HEK293 (cell line): ENCODE results near the gene CMKLR1.

Experiments
- CTCF ChIA-PET: fragments of 350-600 bp; formaldehyde crosslinking; extraction: SDS; loops from one replicate; lab custom pipeline; 2021; ENCODE audit warnings: antibody characterized with exemption; lab: Yijun Ruan, JAX
- POLR2A ChIA-PET: fragments of 300-600 bp; formaldehyde crosslinking; extraction: SDS; loops from one replicate; lab custom pipeline; 2020; ENCODE audit warnings: antibody characterized with exemption, inconsistent platforms; lab: Yijun Ruan, JAX
- H3K27ac ChIP-seq: fragments of 200-500 bp; sonication (Bioruptor generic); 2 replicates; pipeline ENCODE4 v1.5.1; 2014; ENCODE audit warnings: low read depth, low read length, control low read depth, inconsistent platforms; ENCODE audit errors: extremely low read depth
- H3K36me3 ChIP-seq, 2 experiments: fragments of 200-500 bp in 1 of 2; sonication (Bioruptor generic) in 1 of 2; 1 replicate in 1 of 2; 2 replicates in 1 of 2; pipeline ENCODE4 v1.5.1; 2014 to 2017; ENCODE audit warnings: inconsistent platforms in 2 of 2, low read length in 2 of 2; ENCODE audit not compliant: control insufficient read depth in 2 of 2, insufficient read depth in 1 of 2
- H3K4me1 ChIP-seq: fragments of 200-500 bp; sonication (Bioruptor generic); 2 replicates; pipeline ENCODE4 v1.5.1; 2014; ENCODE audit warnings: mild to moderate bottlenecking, low read length, inconsistent platforms; ENCODE audit not compliant: control insufficient read depth, insufficient read depth
- H3K4me3 ChIP-seq: 2 replicates; pipeline ENCODE4 v1.5.1; 2011; ENCODE audit warnings: low read depth, mild to moderate bottlenecking, control low read depth, low read length, moderate library complexity
- H3K9me3 ChIP-seq: fragments of 200-500 bp; sonication (Bioruptor generic); 2 replicates; pipeline ENCODE4 v1.5.1; 2014; ENCODE audit warnings: low read depth, low read length, inconsistent platforms; ENCODE audit not compliant: control insufficient read depth, insufficient read depth
- BCL11A ChIP-seq: fragments of 450-650 bp; formaldehyde crosslinking; IDR thresholded peaks from 2 replicates; pipeline ENCODE4 v1.5.1; 2016; ENCODE audit warnings: low read depth, missing biosample characterization, missing genetic modification characterization
- EGR2 ChIP-seq: fragments of 450-650 bp; formaldehyde crosslinking; IDR thresholded peaks from 2 replicates; pipeline ENCODE4 v1.5.1; 2016; ENCODE audit warnings: low read depth, missing biosample characterization, missing genetic modification characterization
- KLF16 ChIP-seq: fragments of 450-650 bp; formaldehyde crosslinking; IDR thresholded peaks from 2 replicates; pipeline ENCODE4 v1.5.1; 2017; ENCODE audit warnings: missing biosample characterization, missing genetic modification characterization
- MYNN ChIP-seq: fragments of 450-650 bp; formaldehyde crosslinking; IDR thresholded peaks from 2 replicates; pipeline ENCODE4 v1.5.1; 2016; ENCODE audit warnings: missing biosample characterization, missing genetic modification characterization, borderline replicate concordance
- ZBTB17 ChIP-seq: fragments of 450-650 bp; formaldehyde crosslinking; IDR thresholded peaks from 2 replicates; pipeline ENCODE4 v1.5.1; 2016; ENCODE audit warnings: missing biosample characterization, missing genetic modification characterization
- ZBTB20 ChIP-seq: fragments of 450-650 bp; formaldehyde crosslinking; IDR thresholded peaks from 2 replicates; pipeline ENCODE4 v1.5.1; 2016; ENCODE audit warnings: missing biosample characterization, missing genetic modification characterization
- ZFHX2 ChIP-seq: fragments of 450-650 bp; formaldehyde crosslinking; conservative IDR thresholded peaks from 2 replicates; pipeline ENCODE4 v1.5.1; 2016; ENCODE audit warnings: missing biosample characterization, missing genetic modification characterization
- ZNF112 ChIP-seq: fragments of 450-650 bp; formaldehyde crosslinking; IDR thresholded peaks from 2 replicates; pipeline ENCODE4 v1.5.0; 2017; ENCODE audit warnings: missing biosample characterization, missing genetic modification characterization
- ZNF266 ChIP-seq: fragments of 450-650 bp; formaldehyde crosslinking; IDR thresholded peaks from 2 replicates; pipeline ENCODE4 v1.5.1; 2016; ENCODE audit warnings: missing biosample characterization, missing genetic modification characterization, low read depth
- ZNF335 ChIP-seq: fragments of 450-650 bp; formaldehyde crosslinking; conservative IDR thresholded peaks from 2 replicates; pipeline ENCODE4 v1.5.1; 2016; ENCODE audit warnings: missing biosample characterization, missing genetic modification characterization
- ZNF37A ChIP-seq: fragments of 450-650 bp; IDR thresholded peaks from 2 replicates; pipeline ENCODE4 v1.5.1; 2018; ENCODE audit warnings: missing biosample characterization, missing genetic modification characterization
- ZNF48 ChIP-seq: fragments of 450-650 bp; formaldehyde crosslinking; IDR thresholded peaks from 2 replicates; pipeline ENCODE4 v1.5.1; 2016; ENCODE audit warnings: missing biosample characterization, missing genetic modification characterization
- ZNF529 ChIP-seq: fragments of 450-650 bp; formaldehyde crosslinking; IDR thresholded peaks from 2 replicates; pipeline ENCODE4 v1.5.1; 2017; ENCODE audit warnings: missing genetic modification characterization, missing biosample characterization; ENCODE audit not compliant: insufficient replicate concordance
- ZNF776 ChIP-seq: fragments of 450-650 bp; formaldehyde crosslinking; IDR thresholded peaks from 2 replicates; pipeline ENCODE4 v1.5.0; 2017; ENCODE audit warnings: missing biosample characterization, missing genetic modification characterization, borderline replicate concordance
- ZNF777 ChIP-seq: fragments of 450-650 bp; formaldehyde crosslinking; IDR thresholded peaks from 2 replicates; pipeline ENCODE4 v1.5.1; 2017; ENCODE audit warnings: missing biosample characterization, missing genetic modification characterization, borderline replicate concordance
- ZNF830 ChIP-seq: fragments of 450-650 bp; IDR thresholded peaks from 2 replicates; pipeline ENCODE4 v1.5.0; 2018; ENCODE audit warnings: missing biosample characterization, missing genetic modification characterization, low read depth, mild to moderate bottlenecking, moderate library complexity
- ZXDB ChIP-seq: fragments of 450-650 bp; formaldehyde crosslinking; IDR thresholded peaks from 2 replicates; pipeline ENCODE4 v1.5.1; 2016; ENCODE audit warnings: missing biosample characterization, missing genetic modification characterization
- TF ChIP-seq, protein P1 (sequence below): fragments of 450-650 bp; formaldehyde crosslinking; conservative IDR thresholded peaks from 2 replicates; pipeline ENCODE4 v1.5.1; 2016; ENCODE audit warnings: low read depth, missing biosample characterization, missing genetic modification characterization
- TF ChIP-seq, protein P2 (sequence below): fragments of 450-650 bp; formaldehyde crosslinking; IDR thresholded peaks from 2 replicates; pipeline ENCODE4 v1.5.1; 2016; ENCODE audit warnings: missing biosample characterization, missing genetic modification characterization, borderline replicate concordance
- TF ChIP-seq, protein P3 (sequence below): fragments of 450-650 bp; formaldehyde crosslinking; IDR thresholded peaks from 2 replicates; pipeline ENCODE4 v1.5.1; 2016; ENCODE audit warnings: missing biosample characterization, missing genetic modification characterization, borderline replicate concordance

CMKLR1 gene

DNA sequence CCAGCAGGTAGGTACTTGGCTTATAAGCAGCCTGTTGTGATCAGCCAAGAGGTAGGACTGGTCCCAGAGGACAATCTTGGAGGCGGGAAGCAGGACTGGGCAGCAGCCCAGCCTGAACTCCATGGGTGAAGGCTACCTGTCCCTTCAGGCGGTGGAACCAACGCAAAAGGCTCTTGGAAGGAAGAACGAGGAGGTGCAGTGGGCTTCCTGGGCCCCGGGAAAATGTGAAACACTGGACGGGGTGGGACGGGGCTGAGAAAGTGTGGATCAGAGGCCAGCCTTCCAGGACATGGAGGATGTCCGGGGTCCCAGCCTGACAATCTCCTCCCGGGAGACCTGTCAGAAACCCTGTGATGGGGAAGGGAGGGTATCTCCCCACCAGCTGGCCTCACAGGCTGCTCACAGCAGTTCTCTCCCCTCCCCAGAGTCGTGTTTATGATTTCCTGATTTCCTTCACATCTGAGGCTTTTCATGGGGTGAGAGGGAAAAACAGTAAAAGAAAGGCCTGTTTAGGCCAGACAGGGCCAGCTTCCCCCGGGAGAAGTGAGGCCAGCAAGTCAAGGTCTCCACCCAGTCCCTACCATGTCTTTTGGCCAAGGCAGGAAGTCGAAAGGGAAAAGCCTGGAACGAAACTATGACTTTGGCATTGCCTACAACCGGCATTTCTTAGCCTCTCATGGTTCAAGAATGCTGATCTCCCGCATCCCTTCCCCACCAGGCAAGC is 11.3 kb downstream of the CMKLR1 start (continued):
- TF ChIP-seq, protein P1, sequence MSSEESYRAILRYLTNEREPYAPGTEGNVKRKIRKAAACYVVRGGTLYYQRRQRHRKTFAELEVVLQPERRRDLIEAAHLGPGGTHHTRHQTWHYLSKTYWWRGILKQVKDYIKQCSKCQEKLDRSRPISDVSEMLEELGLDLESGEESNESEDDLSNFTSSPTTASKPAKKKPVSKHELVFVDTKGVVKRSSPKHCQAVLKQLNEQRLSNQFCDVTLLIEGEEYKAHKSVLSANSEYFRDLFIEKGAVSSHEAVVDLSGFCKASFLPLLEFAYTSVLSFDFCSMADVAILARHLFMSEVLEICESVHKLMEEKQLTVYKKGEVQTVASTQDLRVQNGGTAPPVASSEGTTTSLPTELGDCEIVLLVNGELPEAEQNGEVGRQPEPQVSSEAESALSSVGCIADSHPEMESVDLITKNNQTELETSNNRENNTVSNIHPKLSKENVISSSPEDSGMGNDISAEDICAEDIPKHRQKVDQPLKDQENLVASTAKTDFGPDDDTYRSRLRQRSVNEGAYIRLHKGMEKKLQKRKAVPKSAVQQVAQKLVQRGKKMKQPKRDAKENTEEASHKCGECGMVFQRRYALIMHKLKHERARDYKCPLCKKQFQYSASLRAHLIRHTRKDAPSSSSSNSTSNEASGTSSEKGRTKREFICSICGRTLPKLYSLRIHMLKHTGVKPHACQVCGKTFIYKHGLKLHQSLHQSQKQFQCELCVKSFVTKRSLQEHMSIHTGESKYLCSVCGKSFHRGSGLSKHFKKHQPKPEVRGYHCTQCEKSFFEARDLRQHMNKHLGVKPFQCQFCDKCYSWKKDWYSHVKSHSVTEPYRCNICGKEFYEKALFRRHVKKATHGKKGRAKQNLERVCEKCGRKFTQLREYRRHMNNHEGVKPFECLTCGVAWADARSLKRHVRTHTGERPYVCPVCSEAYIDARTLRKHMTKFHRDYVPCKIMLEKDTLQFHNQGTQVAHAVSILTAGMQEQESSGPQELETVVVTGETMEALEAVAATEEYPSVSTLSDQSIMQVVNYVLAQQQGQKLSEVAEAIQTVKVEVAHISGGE (tag by site-specific recombination), result no peak
- no peak for TF ChIP-seq ZBTB17 (tag by site-specific recombination)

DNA sequence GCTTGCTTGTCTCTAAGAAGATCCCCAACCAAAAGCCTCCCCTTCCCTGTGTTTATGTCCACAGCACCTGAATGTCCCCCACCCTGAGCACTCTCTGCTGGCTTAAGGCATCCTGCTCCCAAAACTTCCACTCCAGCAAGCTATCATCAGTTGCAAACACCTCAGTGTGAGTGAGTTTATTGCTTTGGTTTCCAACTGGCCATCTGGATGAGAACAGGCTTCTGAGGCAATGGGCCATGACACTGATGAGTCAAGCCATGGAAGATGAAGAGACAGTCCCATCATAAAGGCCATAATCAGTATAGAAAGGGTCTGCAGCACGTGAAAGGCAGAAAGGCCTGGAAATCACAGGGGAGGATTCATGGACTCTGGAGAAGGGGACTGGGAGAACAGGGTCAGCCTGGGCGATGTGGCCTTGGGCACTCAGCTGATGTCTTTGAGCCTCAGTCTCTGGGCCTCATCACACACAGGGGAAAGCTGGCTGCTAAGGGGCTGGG is 12.8 kb downstream of the CMKLR1 start:
- H3K4me1 ChIP-seq, result no peaks in the 10 kb centered on the region
- TF ChIP-seq, protein P2, sequence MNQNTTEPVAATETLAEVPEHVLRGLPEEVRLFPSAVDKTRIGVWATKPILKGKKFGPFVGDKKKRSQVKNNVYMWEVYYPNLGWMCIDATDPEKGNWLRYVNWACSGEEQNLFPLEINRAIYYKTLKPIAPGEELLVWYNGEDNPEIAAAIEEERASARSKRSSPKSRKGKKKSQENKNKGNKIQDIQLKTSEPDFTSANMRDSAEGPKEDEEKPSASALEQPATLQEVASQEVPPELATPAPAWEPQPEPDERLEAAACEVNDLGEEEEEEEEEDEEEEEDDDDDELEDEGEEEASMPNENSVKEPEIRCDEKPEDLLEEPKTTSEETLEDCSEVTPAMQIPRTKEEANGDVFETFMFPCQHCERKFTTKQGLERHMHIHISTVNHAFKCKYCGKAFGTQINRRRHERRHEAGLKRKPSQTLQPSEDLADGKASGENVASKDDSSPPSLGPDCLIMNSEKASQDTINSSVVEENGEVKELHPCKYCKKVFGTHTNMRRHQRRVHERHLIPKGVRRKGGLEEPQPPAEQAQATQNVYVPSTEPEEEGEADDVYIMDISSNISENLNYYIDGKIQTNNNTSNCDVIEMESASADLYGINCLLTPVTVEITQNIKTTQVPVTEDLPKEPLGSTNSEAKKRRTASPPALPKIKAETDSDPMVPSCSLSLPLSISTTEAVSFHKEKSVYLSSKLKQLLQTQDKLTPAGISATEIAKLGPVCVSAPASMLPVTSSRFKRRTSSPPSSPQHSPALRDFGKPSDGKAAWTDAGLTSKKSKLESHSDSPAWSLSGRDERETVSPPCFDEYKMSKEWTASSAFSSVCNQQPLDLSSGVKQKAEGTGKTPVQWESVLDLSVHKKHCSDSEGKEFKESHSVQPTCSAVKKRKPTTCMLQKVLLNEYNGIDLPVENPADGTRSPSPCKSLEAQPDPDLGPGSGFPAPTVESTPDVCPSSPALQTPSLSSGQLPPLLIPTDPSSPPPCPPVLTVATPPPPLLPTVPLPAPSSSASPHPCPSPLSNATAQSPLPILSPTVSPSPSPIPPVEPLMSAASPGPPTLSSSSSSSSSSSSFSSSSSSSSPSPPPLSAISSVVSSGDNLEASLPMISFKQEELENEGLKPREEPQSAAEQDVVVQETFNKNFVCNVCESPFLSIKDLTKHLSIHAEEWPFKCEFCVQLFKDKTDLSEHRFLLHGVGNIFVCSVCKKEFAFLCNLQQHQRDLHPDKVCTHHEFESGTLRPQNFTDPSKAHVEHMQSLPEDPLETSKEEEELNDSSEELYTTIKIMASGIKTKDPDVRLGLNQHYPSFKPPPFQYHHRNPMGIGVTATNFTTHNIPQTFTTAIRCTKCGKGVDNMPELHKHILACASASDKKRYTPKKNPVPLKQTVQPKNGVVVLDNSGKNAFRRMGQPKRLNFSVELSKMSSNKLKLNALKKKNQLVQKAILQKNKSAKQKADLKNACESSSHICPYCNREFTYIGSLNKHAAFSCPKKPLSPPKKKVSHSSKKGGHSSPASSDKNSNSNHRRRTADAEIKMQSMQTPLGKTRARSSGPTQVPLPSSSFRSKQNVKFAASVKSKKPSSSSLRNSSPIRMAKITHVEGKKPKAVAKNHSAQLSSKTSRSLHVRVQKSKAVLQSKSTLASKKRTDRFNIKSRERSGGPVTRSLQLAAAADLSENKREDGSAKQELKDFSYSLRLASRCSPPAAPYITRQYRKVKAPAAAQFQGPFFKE (tag by site-specific recombination), result no peak
- TF ChIP-seq ZXDB (no peak), BCL11A (tag by site-specific recombination) (no peak), ZNF777 (tag by site-specific recombination) (no peak), EGR2 (tag by site-specific recombination) (no peak), ZNF830 (tag by site-specific recombination) (no peak), ZNF776 (no peak), KLF16 (tag by site-specific recombination) (no peak), ZNF37A (no peak), MYNN (tag by site-specific recombination) (no peak), ZBTB20 (tag by site-specific recombination) (no peak), ZFHX2 (no peak), ZNF266 (tag by site-specific recombination) (no peak), ZNF529 (no peak), ZNF335 (tag by site-specific recombination) (no peak), ZNF48 (tag by site-specific recombination) (no peak), ZNF112 (no peak)
- TF ChIP-seq, protein P3, sequence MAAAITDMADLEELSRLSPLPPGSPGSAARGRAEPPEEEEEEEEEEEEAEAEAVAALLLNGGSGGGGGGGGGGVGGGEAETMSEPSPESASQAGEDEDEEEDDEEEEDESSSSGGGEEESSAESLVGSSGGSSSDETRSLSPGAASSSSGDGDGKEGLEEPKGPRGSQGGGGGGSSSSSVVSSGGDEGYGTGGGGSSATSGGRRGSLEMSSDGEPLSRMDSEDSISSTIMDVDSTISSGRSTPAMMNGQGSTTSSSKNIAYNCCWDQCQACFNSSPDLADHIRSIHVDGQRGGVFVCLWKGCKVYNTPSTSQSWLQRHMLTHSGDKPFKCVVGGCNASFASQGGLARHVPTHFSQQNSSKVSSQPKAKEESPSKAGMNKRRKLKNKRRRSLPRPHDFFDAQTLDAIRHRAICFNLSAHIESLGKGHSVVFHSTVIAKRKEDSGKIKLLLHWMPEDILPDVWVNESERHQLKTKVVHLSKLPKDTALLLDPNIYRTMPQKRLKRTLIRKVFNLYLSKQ, result no peak
- TF ChIP-seq, protein P1 (tag by site-specific recombination), result no peak
- TF ChIP-seq, all 188 proteins: peak for 0
- H3K27ac ChIP-seq, result no peak overlapping the region
- ChIA-PET POLR2A (no interaction called here), CTCF (no interaction called here)
- H3K4me3 ChIP-seq, result no peak overlapping the region
- no peaks in the 10 kb centered on the region for H3K36me3 ChIP-seq
- no peaks in the 10 kb centered on the region for H3K9me3 ChIP-seq
